WTC11 (cell line): Measurements from ENCODE around the gene FGF11. TPM values are rescaled to one million over a fixed set of nuclear protein-coding genes. Genes with fewer than 3 reads are reported as not detected.

Source experiments
- ATAC-seq: fragments of 200-7000 bp; cut with Tn5 transposase; 2 replicates; pipeline ENCODE4 v1.10.0; 2021; ENCODE audit warnings: mild to moderate bottlenecking, moderate library complexity
- CTCF ChIA-PET: fragments of 300-600 bp; sonication (Branson Sonifier 250); formaldehyde crosslinking; loops from one replicate; lab custom pipeline; 2021; ENCODE audit warnings: antibody characterized with exemption; lab: Charles Lee
- POLR2A ChIA-PET: fragments of 350-600 bp; sonication (Branson Sonifier 250); formaldehyde crosslinking; loops from one replicate; lab custom pipeline; 2021; ENCODE audit warnings: antibody characterized with exemption; lab: Charles Lee
- DNase-seq: peaks from one replicate; pipeline ENCODE4 v3.0.0; 2021; ENCODE audit warnings: low spot score
- H3K27ac Mint-ChIP-seq: 2 replicates; pipeline ENCODE4 v1.8.0; 2021; ENCODE audit warnings: mixed read lengths
- H3K27me3 Mint-ChIP-seq: 2 replicates; pipeline ENCODE4 v1.8.0; 2021; ENCODE audit warnings: low read depth, mild to moderate bottlenecking, moderate library complexity, mixed read lengths
- H3K36me3 Mint-ChIP-seq: 2 replicates; pipeline ENCODE4 v1.8.0; 2021; ENCODE audit warnings: mixed read lengths
- H3K4me1 Mint-ChIP-seq: 2 replicates; pipeline ENCODE4 v1.8.0; 2022; ENCODE audit warnings: mixed read lengths
- H3K4me3 Mint-ChIP-seq: 2 replicates; pipeline ENCODE4 v1.8.0; 2021; ENCODE audit warnings: mild to moderate bottlenecking, moderate library complexity, mixed read lengths
- H3K9me3 Mint-ChIP-seq: 2 replicates; pipeline ENCODE4 v1.8.0; 2021; ENCODE audit warnings: mixed read lengths
- CREB1 ChIP-seq: sonication (generic); formaldehyde crosslinking; IDR thresholded peaks from 2 replicates; pipeline ENCODE4 v1.8.0; 2023; ENCODE audit warnings: mild to moderate bottlenecking, missing genetic modification reagents
- CREM ChIP-seq: sonication (generic); formaldehyde crosslinking; IDR thresholded peaks from 2 replicates; pipeline ENCODE4 v1.8.1; 2022; ENCODE audit warnings: mild to moderate bottlenecking, missing genetic modification reagents, moderate library complexity
- EMX1 ChIP-seq: fragments of 250-450 bp; sonication (Bioruptor Pico); IDR thresholded peaks from 2 replicates; pipeline ENCODE4 v1.8.0; 2021; ENCODE audit warnings: mild to moderate bottlenecking
- FOXK1 ChIP-seq: sonication (generic); formaldehyde crosslinking; IDR thresholded peaks from 2 replicates; pipeline ENCODE4 v1.8.0; 2022; ENCODE audit warnings: mild to moderate bottlenecking, moderate library complexity, missing genetic modification reagents
- KAT7 ChIP-seq: sonication (generic); formaldehyde crosslinking; IDR thresholded peaks from 2 replicates; pipeline ENCODE4 v1.8.1; 2023; ENCODE audit warnings: missing genetic modification reagents, mild to moderate bottlenecking, borderline replicate concordance
- NR2C2 ChIP-seq: sonication (generic); formaldehyde crosslinking; IDR thresholded peaks from 2 replicates; pipeline ENCODE4 v1.8.0; 2022; ENCODE audit warnings: mild to moderate bottlenecking, missing genetic modification reagents
- SMAD3 ChIP-seq: sonication (generic); formaldehyde crosslinking; IDR thresholded peaks from 2 replicates; pipeline ENCODE4 v1.8.0; 2022; ENCODE audit warnings: missing genetic modification reagents, mild to moderate bottlenecking, borderline replicate concordance
- ZBTB21 ChIP-seq: sonication (generic); formaldehyde crosslinking; IDR thresholded peaks from 2 replicates; pipeline ENCODE4 v1.8.1; 2023; ENCODE audit warnings: mild to moderate bottlenecking, missing genetic modification reagents, borderline replicate concordance
- ZNF121 ChIP-seq: sonication (generic); formaldehyde crosslinking; IDR thresholded peaks from 2 replicates; pipeline ENCODE4 v1.8.0; 2023; ENCODE audit warnings: missing genetic modification reagents
- ZNF416 ChIP-seq: fragments of 250-450 bp; sonication (Bioruptor Pico); IDR thresholded peaks from 2 replicates; pipeline ENCODE4 v1.9.0; 2021; ENCODE audit warnings: mild to moderate bottlenecking, inconsistent platforms
- ZNF671 ChIP-seq: fragments of 250-450 bp; sonication (Bioruptor Pico); IDR thresholded peaks from 2 replicates; pipeline ENCODE4 v1.8.0; 2021; ENCODE audit warnings: mild to moderate bottlenecking
- total RNA-seq: library from RNA; stranded (reverse); gene quantifications from 3 replicates; pipeline ENCODE4 v1.2.3, GENCODE V29; 2021
- TF ChIP-seq, protein P1 (sequence below): sonication (generic); formaldehyde crosslinking; IDR thresholded peaks from 2 replicates; pipeline ENCODE4 v1.8.1; 2022; ENCODE audit warnings: low read depth, mild to moderate bottlenecking, moderate library complexity, missing genetic modification reagents, borderline replicate concordance
- TF ChIP-seq, protein P2 (sequence below): sonication (generic); formaldehyde crosslinking; IDR thresholded peaks from 2 replicates; pipeline ENCODE4 v1.8.1; 2023; ENCODE audit warnings: mild to moderate bottlenecking, missing genetic modification reagents, moderate library complexity
- TF ChIP-seq, protein P3 (sequence below): sonication (generic); formaldehyde crosslinking; IDR thresholded peaks from 2 replicates; pipeline ENCODE4 v1.8.1; 2023; ENCODE audit warnings: mild to moderate bottlenecking, missing genetic modification reagents
- TF ChIP-seq, protein P4 (sequence below): fragments of 250-450 bp; sonication (Bioruptor Pico); IDR thresholded peaks from 2 replicates; pipeline ENCODE4 v1.9.0; 2021; ENCODE audit warnings: mild to moderate bottlenecking
- TF ChIP-seq, protein P5 (sequence below): sonication (generic); formaldehyde crosslinking; IDR thresholded peaks from 2 replicates; pipeline ENCODE4 v1.8.0; 2022; ENCODE audit warnings: missing genetic modification reagents
- TF ChIP-seq, protein P6 (sequence below): fragments of 250-450 bp; sonication (Bioruptor Pico); IDR thresholded peaks from 2 replicates; pipeline ENCODE4 v1.9.0; 2021; ENCODE audit warnings: moderate library complexity, mild to moderate bottlenecking, inconsistent platforms, borderline replicate concordance
- TF ChIP-seq, protein P7 (sequence below): fragments of 250-450 bp; sonication (Bioruptor Pico); conservative IDR thresholded peaks from 2 replicates; pipeline ENCODE4 v1.9.0; 2021; ENCODE audit warnings: mild to moderate bottlenecking

The FGF11 gene
- total RNA-seq, 1 experiment from 2014 or later, result 19.8 TPM

DNA sequence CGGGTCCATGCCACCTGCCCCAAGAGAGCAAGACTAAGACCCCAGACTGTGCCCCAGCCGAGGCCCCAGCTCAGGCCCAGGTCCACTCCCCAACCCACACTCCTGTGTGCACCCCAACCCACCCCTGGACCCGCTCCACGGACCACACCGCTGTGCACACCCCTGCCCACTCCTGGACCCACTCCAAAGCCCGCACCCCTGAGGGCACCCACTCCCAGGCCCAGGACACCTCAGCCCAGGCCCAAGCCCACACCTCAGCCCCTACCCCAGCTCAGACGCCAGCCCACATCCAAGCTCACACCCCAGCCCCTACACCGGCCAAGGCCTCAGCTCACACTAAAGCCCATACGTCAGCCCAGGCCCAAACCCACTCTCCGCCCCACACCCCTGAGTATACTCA is 9.6 kb upstream of the FGF11 start:
- H3K4me3 Mint-ChIP-seq, result no peak overlapping the region
- CTCF ChIA-PET, result interaction anchor here (0.7 kb wide), 1 partner anchor 8 kb away, joined by 3 read pairs; no protein-coding TSS in a partner anchor

DNA sequence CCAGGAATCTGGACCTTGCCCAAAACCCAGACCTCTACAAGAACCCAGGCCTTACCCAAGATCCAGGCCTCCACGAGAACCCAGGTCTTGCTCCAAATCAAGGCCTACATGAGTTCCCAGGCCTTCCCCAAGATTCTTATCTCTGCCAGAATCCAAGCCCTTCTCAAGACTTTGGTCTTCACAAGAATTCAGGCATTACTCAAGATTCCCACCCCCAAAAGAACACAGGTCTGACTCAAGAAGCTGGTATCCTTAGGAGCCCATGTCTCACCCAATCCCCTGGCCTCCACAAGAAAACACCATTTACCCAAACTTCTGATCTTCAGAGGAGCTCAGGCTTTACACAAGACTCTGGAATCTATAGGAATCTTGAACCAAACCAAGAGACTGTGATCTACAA is 8.1 kb upstream of the FGF11 start:
- ATAC-seq, result no peak
- Mint-ChIP-seq H3K27ac (no peak overlapping the region), H3K9me3 (no peaks in the 10 kb centered on the region), H3K4me3 (no peak overlapping the region), H3K27me3 (no peaks in the 10 kb centered on the region; the same call in 1 of the 2 replicates), H3K36me3 (no peaks in the 10 kb centered on the region), H3K4me1 (peaks cover 3% of the 10 kb centered on the region)
- DNase-seq, result no peak
- POLR2A ChIA-PET, result no interaction called here
- CTCF ChIA-PET, result no interaction called here
- TF ChIP-seq, protein P1, sequence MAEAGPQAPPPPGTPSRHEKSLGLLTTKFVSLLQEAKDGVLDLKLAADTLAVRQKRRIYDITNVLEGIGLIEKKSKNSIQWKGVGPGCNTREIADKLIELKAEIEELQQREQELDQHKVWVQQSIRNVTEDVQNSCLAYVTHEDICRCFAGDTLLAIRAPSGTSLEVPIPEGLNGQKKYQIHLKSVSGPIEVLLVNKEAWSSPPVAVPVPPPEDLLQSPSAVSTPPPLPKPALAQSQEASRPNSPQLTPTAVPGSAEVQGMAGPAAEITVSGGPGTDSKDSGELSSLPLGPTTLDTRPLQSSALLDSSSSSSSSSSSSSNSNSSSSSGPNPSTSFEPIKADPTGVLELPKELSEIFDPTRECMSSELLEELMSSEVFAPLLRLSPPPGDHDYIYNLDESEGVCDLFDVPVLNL (CRISPR knock-in tag), result no peak
- TF ChIP-seq EMX1 (CRISPR knock-in tag) (no peak), ZNF416 (CRISPR knock-in tag) (no peak), ZNF671 (CRISPR knock-in tag) (no peak), SMAD3 (CRISPR knock-in tag) (no peak), CREB1 (CRISPR knock-in tag) (no peak), CREM (CRISPR knock-in tag) (no peak), KAT7 (CRISPR knock-in tag) (no peak)
- TF ChIP-seq, protein P2, sequence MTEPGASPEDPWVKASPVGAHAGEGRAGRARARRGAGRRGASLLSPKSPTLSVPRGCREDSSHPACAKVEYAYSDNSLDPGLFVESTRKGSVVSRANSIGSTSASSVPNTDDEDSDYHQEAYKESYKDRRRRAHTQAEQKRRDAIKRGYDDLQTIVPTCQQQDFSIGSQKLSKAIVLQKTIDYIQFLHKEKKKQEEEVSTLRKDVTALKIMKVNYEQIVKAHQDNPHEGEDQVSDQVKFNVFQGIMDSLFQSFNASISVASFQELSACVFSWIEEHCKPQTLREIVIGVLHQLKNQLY (CRISPR knock-in tag), result no peak
- TF ChIP-seq, protein P3, sequence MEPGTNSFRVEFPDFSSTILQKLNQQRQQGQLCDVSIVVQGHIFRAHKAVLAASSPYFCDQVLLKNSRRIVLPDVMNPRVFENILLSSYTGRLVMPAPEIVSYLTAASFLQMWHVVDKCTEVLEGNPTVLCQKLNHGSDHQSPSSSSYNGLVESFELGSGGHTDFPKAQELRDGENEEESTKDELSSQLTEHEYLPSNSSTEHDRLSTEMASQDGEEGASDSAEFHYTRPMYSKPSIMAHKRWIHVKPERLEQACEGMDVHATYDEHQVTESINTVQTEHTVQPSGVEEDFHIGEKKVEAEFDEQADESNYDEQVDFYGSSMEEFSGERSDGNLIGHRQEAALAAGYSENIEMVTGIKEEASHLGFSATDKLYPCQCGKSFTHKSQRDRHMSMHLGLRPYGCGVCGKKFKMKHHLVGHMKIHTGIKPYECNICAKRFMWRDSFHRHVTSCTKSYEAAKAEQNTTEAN (CRISPR knock-in tag), result no peak
- TF ChIP-seq, protein P4, sequence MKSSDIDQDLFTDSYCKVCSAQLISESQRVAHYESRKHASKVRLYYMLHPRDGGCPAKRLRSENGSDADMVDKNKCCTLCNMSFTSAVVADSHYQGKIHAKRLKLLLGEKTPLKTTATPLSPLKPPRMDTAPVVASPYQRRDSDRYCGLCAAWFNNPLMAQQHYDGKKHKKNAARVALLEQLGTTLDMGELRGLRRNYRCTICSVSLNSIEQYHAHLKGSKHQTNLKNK (CRISPR knock-in tag), result no peak
- TF ChIP-seq, protein P5, sequence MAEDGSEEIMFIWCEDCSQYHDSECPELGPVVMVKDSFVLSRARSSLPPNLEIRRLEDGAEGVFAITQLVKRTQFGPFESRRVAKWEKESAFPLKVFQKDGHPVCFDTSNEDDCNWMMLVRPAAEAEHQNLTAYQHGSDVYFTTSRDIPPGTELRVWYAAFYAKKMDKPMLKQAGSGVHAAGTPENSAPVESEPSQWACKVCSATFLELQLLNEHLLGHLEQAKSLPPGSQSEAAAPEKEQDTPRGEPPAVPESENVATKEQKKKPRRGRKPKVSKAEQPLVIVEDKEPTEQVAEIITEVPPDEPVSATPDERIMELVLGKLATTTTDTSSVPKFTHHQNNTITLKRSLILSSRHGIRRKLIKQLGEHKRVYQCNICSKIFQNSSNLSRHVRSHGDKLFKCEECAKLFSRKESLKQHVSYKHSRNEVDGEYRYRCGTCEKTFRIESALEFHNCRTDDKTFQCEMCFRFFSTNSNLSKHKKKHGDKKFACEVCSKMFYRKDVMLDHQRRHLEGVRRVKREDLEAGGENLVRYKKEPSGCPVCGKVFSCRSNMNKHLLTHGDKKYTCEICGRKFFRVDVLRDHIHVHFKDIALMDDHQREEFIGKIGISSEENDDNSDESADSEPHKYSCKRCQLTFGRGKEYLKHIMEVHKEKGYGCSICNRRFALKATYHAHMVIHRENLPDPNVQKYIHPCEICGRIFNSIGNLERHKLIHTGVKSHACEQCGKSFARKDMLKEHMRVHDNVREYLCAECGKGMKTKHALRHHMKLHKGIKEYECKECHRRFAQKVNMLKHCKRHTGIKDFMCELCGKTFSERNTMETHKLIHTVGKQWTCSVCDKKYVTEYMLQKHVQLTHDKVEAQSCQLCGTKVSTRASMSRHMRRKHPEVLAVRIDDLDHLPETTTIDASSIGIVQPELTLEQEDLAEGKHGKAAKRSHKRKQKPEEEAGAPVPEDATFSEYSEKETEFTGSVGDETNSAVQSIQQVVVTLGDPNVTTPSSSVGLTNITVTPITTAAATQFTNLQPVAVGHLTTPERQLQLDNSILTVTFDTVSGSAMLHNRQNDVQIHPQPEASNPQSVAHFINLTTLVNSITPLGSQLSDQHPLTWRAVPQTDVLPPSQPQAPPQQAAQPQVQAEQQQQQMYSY (CRISPR knock-in tag), result no peak

More for the DNA sequence above, 9.6 kb upstream of the FGF11 start:
- H3K36me3 Mint-ChIP-seq, result no peaks in the 10 kb centered on the region
- TF ChIP-seq ZNF121 (CRISPR knock-in tag) (no peak), NR2C2 (CRISPR knock-in tag) (no peak)
- POLR2A ChIA-PET, result no interaction called here
- ATAC-seq (no peak), DNase-seq (no peak)
- no peaks in the 10 kb centered on the region; the same call in 1 of the 2 replicates for H3K27me3 Mint-ChIP-seq
- no peak overlapping the region for H3K27ac Mint-ChIP-seq
- no peaks in the 10 kb centered on the region for H3K4me1 Mint-ChIP-seq
- no peaks in the 10 kb centered on the region for H3K9me3 Mint-ChIP-seq

DNA sequence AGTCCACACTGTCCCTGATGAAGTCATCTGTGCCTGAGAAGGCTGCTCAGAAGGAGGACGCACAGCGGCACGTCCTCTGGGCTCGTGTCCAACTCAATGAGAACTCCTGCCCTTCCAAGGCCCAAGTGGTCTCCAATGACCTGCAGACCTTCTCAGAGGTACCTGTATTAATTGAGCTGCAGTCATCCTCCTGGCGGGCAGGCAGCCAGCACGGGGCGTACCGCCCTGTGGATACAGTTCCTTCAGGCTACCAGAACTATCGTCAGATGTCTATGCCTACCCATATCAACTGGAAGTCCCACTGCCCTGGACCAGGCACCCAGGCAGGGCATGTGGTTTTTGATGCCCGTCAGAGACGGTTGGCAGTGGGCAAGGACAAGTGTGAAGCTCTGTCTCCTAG is 7.0 kb upstream of the FGF11 start:
- Mint-ChIP-seq H3K4me1 (peaks cover 4% of the 10 kb centered on the region), H3K36me3 (no peaks in the 10 kb centered on the region), H3K4me3 (no peak overlapping the region), H3K27me3 (peaks cover 3% of the 10 kb centered on the region; the same call in 1 of the 2 replicates), H3K27ac (no peak overlapping the region), H3K9me3 (no peaks in the 10 kb centered on the region)
- CTCF ChIA-PET, result interaction anchor here (1.0 kb wide), 2 partner anchors 25 to 26 kb away, joined by 3 read pairs; partner anchors contain the start of gene NLGN2
- ATAC-seq (no peak), DNase-seq (no peak)
- POLR2A ChIA-PET, result interaction anchor here (0.5 kb wide), 1 partner anchor 33 kb away, joined by 5 read pairs; no protein-coding TSS in a partner anchor
- TF ChIP-seq FOXK1 (no peak), ZBTB21 (CRISPR knock-in tag) (no peak)
- TF ChIP-seq, protein P6, sequence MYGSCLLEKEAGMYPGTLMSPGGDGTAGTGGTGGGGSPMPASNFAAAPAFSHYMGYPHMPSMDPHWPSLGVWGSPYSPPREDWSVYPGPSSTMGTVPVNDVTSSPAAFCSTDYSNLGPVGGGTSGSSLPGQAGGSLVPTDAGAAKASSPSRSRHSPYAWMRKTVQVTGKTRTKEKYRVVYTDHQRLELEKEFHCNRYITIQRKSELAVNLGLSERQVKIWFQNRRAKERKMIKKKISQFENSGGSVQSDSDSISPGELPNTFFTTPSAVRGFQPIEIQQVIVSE (CRISPR knock-in tag), result no peak
- TF ChIP-seq, protein P7, sequence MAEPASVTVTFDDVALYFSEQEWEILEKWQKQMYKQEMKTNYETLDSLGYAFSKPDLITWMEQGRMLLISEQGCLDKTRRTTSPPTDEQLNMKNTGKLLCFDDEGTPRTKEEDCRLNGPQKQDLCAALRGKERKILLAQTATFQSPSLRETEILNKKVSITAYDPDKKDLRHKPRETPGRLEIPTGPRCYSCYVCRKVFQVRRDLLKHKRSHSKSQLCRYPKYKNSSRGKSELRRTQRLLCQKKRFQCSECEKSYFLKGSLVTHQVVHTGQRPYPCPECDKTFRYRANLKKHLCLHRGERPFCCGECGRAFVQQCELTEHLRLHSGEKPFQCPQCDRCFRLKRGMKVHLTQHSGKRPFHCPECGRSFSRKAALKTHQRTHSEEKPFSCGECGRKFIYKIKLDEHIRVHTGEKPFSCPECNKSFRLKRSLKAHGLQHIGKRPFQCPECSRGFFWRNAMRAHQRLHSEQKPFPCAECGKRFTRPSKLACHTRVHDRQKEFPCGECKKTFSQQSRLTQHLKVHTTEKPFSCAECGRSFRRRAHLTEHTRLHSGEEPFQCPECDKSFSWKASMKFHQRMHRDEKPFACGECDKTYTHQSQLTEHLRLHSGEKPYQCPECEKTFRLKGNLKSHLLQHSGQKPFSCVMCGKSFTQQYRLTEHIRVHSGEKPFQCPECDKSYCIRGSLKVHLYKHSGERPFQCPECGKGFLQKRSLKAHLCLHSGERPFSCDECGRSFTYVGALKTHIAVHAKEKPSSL, result no peak
